ENCODE data around the gene SNED1.

DNA sequence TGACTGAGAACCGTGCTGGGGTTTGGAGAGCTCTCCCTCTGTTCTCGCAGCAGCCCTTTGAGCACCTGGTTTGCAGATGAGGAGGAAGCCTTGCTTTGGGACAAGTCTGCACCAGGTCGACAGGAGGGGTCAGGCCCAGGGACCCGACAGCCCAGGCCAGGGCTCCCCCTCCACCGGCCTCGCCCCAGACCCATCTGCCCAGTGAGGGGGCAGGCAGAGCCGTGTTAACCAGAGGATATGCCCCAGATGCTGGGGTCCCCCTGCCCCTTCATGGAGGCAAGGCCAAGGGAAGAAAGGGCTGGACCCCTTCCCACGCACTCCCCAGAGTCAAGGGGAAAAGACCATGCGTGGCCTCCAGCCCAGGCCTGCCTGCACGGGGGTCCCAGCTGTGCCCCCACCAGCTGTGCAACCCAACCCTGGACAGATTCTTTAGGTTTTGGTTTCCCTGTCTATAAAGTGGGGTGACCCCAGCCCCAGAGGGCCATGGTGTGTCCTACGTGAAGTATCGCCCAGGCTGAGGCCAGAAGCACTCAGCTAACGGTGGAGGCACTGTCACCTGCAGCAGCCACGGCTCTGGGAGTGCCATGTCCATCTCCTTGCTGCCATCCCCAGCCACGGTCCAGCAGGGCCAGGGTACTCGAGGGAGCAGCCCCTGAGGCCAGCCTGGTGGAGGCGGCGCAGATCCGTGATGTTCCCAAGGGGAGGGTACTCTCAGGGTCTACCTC lies 4.8 kb upstream of the SNED1 start:
- TF ChIP-seq CTCF (conservative IDR thresholded peaks at IDR 0.05; ENCODE audit: low read length) = no peak
- no peak for TF ChIP-seq EZH2phosphoT487 (IDR thresholded peaks at IDR 0.05; ENCODE audit: borderline replicate concordance, low read depth, low read length)

Data from OCI-LY7 (cell line).